ENCODE results near the gene TDP2.
"Not testable (repeated sequence)": the region's sequence is repeated elsewhere in the genome, so short reads cannot be mapped to it uniquely, and the experiment has no call there.

The TDP2 gene, protein sequence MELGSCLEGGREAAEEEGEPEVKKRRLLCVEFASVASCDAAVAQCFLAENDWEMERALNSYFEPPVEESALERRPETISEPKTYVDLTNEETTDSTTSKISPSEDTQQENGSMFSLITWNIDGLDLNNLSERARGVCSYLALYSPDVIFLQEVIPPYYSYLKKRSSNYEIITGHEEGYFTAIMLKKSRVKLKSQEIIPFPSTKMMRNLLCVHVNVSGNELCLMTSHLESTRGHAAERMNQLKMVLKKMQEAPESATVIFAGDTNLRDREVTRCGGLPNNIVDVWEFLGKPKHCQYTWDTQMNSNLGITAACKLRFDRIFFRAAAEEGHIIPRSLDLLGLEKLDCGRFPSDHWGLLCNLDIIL

DNA sequence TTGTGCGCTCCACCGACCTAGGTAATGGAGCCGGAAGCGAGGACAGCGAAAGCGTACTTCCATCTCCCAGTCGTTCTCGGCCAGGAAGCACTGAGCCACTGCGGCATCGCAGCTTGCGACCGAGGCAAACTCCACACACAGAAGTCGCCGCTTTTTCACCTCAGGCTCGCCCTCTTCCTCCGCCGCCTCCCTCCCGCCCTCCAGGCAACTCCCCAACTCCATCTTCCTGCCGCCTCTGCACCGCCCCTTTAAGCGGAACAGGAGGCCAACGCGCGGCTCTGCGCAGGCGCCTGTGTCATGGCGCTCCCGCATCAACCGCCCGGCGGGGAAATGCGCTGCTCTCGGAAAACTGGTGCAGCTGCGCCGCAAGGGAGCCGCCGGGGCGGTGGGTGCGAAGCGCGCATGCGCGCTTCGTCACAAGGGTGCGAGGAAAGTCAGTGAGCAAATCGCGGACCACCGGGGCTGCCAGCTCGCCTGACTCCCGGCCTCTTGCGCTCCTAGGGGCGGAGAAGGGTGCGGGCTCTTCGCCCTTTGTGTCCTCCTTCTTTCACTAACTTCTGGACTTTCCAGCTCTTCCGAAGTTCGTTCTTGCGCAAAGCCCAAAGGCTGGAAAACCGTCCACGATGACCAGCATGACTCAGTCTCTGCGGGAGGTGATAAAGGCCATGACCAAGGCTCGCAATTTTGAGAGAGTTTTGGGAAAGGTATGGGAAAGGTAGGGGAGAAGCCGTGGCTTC is at the start of gene TDP2, which contains the start of gene ACOT13:
Gene TDP2, minus strand, starts transcription at position 259 of the 737 bp plus-strand sequence. Its CDS starts 37 bp downstream, at position 222.
Gene ACOT13, plus strand, starts transcription at position 437 of the 737 bp plus-strand sequence. Its CDS starts 187 bp downstream, at position 624.
- peak within 1 kb of the TSS; percentile 91 for H3K4me3 ChIP-seq (ENCODE audit: low read length)
- H3K36me3 ChIP-seq (ENCODE audit: insufficient read depth, low read length): peaks cover 28% of the 10 kb centered on the region
- H3K4me1 ChIP-seq (ENCODE audit: insufficient read depth, low read length): peaks cover 19% of the 10 kb centered on the region
- peak within 1 kb of the TSS; percentile 90 for H2AFZ ChIP-seq (ENCODE audit: low read depth, low read length)
- H3K27me3 ChIP-seq (ENCODE audit: insufficient read depth, low read length): no peaks in the 10 kb centered on the region
- peaks cover 2% of the 10 kb centered on the region for H3K9me3 ChIP-seq (ENCODE audit: low read length)

DNA sequence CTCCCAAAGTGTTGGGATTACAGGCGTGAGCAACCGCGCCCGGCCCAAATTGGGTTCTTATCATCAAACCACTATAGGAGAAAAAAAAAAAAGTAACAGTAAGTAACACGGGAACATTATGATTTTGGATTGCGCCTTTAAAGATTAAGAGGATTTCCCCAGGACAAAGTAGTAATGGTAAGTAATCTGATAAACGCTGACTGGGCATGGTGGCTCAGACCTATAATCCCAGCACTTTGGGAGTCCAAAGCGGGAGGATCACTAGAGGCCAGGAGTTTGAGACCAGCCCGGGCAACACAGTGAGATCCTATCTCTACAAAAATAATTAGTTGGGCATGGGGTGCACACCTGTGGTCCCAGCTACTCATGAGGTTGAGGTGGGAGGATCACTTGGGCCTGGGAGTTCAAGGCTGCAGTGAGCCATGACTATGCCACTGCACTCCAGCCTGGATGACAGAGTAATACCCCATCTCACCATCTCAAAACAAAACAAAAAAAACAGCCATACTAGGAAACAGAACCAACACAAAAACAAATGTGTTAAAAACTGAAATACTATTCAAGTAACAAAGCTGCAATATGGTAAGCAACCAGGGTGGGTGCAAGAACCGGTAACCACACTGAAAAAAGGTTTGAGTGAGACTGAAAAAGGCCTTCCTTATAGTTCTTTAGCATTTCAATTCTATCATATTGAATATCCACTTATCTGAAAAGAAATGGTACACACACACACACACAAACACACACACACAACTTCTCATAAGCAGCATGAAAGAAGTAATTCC is 44.0 kb upstream of the TDP2 start:
- Histone ChIP-seq H3K36me3 (ENCODE audit: insufficient read depth, low read length) (peaks cover 96% of the 10 kb centered on the region), H2AFZ (ENCODE audit: low read depth, low read length) (no peak overlapping the region), H3K9me3 (ENCODE audit: low read length) (peaks cover 2% of the 10 kb centered on the region), H3K27me3 (ENCODE audit: insufficient read depth, low read length) (no peaks in the 10 kb centered on the region), H3K4me3 (ENCODE audit: low read length) (no peak overlapping the region), H3K4me1 (ENCODE audit: insufficient read depth, low read length) (no peaks in the 10 kb centered on the region)

DNA sequence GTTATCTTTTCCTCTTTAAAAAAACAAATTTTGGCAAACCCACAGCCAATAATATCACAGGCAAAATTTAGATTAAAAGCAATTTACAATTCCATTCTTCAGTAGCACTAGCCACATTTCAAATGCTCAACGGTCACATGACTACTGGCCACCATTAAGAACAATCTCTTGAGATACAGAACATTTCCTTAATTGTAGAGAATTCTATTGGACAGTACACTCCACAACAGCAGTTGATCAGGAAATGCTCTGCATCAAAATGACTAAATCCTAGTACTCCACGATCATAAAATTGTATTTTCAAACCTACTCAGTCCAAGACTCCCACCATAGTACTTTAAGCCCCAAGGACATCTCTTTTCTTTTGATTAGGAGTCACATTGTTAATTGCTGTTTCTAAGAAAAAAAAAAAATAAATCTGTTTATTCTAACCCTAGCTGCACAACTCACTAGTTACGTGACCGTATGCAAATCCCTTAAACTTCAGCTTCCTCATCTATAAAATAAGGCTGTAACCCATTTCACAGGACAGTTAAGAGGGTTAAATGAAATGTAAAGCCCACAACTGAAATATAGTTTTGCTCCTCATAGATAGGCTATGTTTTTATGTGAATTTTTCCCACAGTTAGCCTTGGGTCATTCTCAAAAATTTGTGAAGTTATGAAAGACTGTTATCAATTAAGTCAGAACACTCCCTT is 42.5 kb upstream of the TDP2 start:
- Histone ChIP-seq H3K36me3 (ENCODE audit: insufficient read depth, low read length) (peaks cover 94% of the 10 kb centered on the region), H2AFZ (ENCODE audit: low read depth, low read length) (no peak overlapping the region)

DNA sequence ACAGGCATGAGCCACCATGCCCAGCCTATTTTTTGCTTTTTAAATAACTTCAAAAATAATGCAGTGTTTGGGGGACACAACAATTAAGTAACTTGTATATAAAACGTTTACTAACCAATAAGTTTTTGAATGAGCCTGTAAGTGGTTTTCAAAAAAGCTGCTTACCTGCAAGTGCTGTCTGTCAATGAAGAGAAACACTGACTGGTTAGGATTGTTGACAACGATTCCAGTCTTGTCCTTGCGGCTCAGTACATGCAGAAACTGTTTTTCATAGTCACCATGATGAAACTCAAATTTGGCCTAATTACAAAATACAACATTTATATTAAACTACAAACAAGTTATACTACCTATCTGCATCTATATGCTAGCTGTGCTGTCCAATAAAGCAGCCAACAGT is 41.9 kb upstream of the TDP2 start:
- H3K36me3 ChIP-seq (ENCODE audit: insufficient read depth, low read length): peaks cover 94% of the 10 kb centered on the region
- H3K27me3 ChIP-seq (ENCODE audit: insufficient read depth, low read length): no peaks in the 10 kb centered on the region

More for the DNA sequence above, 42.5 kb upstream of the TDP2 start:
- H3K27me3 ChIP-seq (ENCODE audit: insufficient read depth, low read length): no peaks in the 10 kb centered on the region
- H3K4me3 ChIP-seq (ENCODE audit: low read length): no peak overlapping the region
- H3K9me3 ChIP-seq (ENCODE audit: low read length): no peaks in the 10 kb centered on the region
- H3K4me1 ChIP-seq (ENCODE audit: insufficient read depth, low read length): no peaks in the 10 kb centered on the region

DNA sequence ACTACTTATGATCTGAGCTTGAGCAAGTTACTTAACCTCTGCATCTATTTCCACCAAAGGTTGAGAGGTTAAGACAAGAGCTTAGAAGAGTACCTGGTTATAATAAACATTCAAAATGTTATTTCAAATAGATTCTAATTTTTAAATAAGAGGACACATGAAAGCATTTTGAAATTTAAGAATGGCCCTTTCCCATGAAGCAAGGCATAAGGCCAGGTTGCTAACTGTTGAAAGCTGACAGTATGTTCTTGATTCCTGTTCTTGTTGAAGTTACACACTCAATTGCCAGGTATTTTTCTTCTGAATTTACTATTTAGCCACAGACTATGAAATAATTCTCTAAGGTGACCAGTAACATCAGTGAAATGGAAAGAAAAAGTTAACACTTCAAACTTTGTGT is 37.8 kb upstream of the TDP2 start:
- H3K9me3 ChIP-seq (ENCODE audit: low read length): no peaks in the 10 kb centered on the region
- H3K4me3 ChIP-seq (ENCODE audit: low read length): no peak overlapping the region
- H3K36me3 ChIP-seq (ENCODE audit: insufficient read depth, low read length): peaks cover 69% of the 10 kb centered on the region
- H3K4me1 ChIP-seq (ENCODE audit: insufficient read depth, low read length): no peaks in the 10 kb centered on the region
- H3K27me3 ChIP-seq (ENCODE audit: insufficient read depth, low read length): no peaks in the 10 kb centered on the region
- H2AFZ ChIP-seq (ENCODE audit: low read depth, low read length): no peak overlapping the region

More for the DNA sequence above, 41.9 kb upstream of the TDP2 start:
- Histone ChIP-seq H3K4me1 (ENCODE audit: insufficient read depth, low read length) (no peaks in the 10 kb centered on the region), H3K9me3 (ENCODE audit: low read length) (no peaks in the 10 kb centered on the region), H3K4me3 (ENCODE audit: low read length) (no peak overlapping the region), H2AFZ (ENCODE audit: low read depth, low read length) (no peak overlapping the region)

DNA sequence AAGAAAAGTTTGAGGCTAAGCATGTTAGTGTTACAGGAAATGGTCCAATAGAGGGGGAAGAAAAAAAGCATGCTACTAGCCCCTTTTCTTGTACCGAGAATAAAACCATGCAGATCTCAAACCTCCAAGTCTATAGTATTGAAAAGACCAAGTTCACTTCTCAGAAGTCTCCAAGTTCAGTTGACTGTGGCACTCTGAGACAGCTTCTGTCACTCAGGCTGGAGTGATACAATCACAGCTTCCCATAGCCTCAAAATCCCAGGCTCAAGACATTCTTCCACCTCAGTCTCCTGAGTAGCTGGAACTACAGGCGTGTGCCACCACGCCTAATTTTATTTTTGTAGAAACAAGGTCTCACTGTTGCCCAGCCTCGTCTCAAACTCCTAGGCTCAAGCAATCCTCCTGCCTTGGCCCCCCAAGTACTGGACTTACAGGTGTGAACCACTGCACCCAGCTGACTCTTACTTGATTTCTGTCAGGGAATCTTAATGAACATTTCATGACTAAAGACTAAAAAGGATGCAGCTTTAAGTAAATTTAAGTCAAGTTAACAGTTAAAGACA is 36.1 kb upstream of the TDP2 start:
- Histone ChIP-seq H3K4me3 (ENCODE audit: low read length) (no peak overlapping the region), H3K36me3 (ENCODE audit: insufficient read depth, low read length) (peaks cover 54% of the 10 kb centered on the region), H3K9me3 (ENCODE audit: low read length) (no peaks in the 10 kb centered on the region), H3K4me1 (ENCODE audit: insufficient read depth, low read length) (no peaks in the 10 kb centered on the region), H3K27me3 (ENCODE audit: insufficient read depth, low read length) (no peaks in the 10 kb centered on the region), H2AFZ (ENCODE audit: low read depth, low read length) (no peak overlapping the region)

DNA sequence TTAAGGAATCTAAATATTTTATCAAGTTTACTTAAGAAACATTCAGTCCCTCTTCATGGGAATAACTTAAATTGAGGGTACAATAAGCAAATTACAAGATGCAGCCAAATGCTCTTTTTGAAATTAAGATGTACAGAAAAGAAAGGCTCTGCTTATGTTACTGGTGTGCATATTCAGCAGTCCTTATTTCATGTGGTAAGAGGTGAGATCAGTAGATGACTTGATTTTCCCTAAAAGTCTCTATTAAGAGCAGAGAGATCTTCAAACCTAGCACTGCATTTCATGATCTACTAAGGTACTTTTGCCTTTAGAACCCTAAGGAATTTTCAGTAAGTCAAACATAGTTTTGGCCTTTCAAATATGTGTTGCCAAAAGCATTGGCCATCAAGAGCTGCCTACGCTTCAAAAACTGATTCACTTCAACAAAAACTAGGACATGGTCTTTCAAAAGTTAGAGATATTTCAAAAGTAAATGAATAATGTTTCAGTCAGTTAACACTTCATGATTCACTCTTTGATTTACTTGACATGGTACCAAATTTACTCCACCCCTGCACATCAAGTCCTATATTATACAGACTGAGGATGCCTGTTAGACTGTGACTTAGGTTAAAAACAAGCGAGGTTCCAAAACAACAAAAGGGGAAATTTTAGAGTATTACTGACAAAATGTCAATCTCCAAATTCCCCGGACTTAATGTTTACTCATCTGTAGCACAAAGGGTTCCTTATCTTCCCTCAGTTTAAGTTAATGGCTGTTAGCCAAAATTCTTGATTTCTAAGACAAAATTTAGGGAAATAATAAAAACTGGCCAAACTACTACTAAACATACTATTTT is 33.0 kb upstream of the TDP2 start:
- Histone ChIP-seq H3K9me3 (ENCODE audit: low read length) (no peaks in the 10 kb centered on the region), H3K27me3 (ENCODE audit: insufficient read depth, low read length) (no peaks in the 10 kb centered on the region), H2AFZ (ENCODE audit: low read depth, low read length) (no peak overlapping the region), H3K4me1 (ENCODE audit: insufficient read depth, low read length) (no peaks in the 10 kb centered on the region), H3K4me3 (ENCODE audit: low read length) (no peak overlapping the region), H3K36me3 (ENCODE audit: insufficient read depth, low read length) (peaks cover 26% of the 10 kb centered on the region)

DNA sequence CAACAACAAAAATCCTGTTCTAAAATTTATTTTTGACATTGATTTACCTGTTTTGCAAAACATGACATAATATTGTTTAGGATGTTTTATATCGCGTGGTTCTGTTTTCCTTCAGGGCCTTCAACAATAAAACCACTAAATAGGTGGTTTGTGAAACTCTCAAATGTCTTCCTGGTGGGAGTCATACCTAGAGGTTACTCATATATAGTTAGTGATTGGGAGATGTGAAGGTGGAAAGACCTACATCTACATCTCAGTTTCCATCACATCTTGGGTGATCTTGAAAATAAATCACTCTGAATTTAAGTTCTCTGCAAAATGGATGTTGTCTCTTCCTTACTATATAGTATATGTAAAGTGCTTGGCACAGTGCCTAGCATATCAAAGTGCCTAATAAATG is 29.4 kb upstream of the TDP2 start:
- Histone ChIP-seq H3K9me3 (ENCODE audit: low read length) (no peaks in the 10 kb centered on the region), H3K4me3 (ENCODE audit: low read length) (no peak overlapping the region), H3K27me3 (ENCODE audit: insufficient read depth, low read length) (no peaks in the 10 kb centered on the region), H2AFZ (ENCODE audit: low read depth, low read length) (no peak overlapping the region), H3K4me1 (ENCODE audit: insufficient read depth, low read length) (no peaks in the 10 kb centered on the region), H3K36me3 (ENCODE audit: insufficient read depth, low read length) (peaks cover 3% of the 10 kb centered on the region)

DNA sequence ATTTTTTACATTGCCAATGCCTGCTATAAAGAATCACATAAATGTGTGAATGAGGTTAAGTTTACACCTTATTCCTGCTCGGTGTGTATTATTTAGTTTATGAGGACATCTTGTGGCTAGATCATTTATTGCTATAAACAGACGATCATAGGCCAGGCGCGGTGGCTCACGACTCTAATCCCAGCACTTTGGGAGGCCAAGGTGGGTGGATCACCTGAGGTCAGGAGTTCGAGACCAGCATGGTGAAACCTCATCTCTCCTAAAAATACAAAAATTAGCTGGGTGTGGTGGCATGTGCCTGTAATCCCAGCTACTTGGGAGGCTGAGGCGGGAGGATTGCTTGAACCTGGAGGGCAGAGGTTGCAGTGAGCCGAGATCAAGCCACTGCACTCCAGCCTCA is 28.9 kb upstream of the TDP2 start:
- not testable (repeated sequence) for H3K4me1 ChIP-seq (ENCODE audit: insufficient read depth, low read length); H2AFZ ChIP-seq (ENCODE audit: low read depth, low read length); H3K36me3 ChIP-seq (ENCODE audit: insufficient read depth, low read length); H3K27me3 ChIP-seq (ENCODE audit: insufficient read depth, low read length); H3K9me3 ChIP-seq (ENCODE audit: low read length); H3K4me3 ChIP-seq (ENCODE audit: low read length)

DNA sequence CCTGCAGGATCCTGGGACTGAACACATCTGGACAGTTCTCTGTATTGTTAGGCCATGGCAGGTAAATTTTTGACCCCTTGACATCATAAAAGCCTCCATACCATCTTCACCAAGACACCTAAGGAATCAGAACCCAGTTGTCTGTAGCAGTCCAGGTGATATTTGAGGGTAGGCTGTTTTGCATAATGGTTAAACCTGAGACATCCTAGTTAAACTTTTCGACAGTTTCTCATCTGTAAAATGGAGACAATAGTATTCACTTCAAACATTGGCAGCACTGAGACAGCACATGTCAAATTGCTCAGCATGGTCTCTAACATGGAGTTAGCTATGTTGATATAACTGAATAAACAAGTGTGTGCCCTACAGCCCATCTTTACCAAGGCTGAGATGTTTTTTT is 27.5 kb upstream of the TDP2 start:
- Histone ChIP-seq H2AFZ (ENCODE audit: low read depth, low read length) (no peak overlapping the region), H3K4me1 (ENCODE audit: insufficient read depth, low read length) (no peaks in the 10 kb centered on the region), H3K9me3 (ENCODE audit: low read length) (no peaks in the 10 kb centered on the region), H3K4me3 (ENCODE audit: low read length) (no peak overlapping the region), H3K36me3 (ENCODE audit: insufficient read depth, low read length) (peaks cover 2% of the 10 kb centered on the region), H3K27me3 (ENCODE audit: insufficient read depth, low read length) (no peaks in the 10 kb centered on the region)

DNA sequence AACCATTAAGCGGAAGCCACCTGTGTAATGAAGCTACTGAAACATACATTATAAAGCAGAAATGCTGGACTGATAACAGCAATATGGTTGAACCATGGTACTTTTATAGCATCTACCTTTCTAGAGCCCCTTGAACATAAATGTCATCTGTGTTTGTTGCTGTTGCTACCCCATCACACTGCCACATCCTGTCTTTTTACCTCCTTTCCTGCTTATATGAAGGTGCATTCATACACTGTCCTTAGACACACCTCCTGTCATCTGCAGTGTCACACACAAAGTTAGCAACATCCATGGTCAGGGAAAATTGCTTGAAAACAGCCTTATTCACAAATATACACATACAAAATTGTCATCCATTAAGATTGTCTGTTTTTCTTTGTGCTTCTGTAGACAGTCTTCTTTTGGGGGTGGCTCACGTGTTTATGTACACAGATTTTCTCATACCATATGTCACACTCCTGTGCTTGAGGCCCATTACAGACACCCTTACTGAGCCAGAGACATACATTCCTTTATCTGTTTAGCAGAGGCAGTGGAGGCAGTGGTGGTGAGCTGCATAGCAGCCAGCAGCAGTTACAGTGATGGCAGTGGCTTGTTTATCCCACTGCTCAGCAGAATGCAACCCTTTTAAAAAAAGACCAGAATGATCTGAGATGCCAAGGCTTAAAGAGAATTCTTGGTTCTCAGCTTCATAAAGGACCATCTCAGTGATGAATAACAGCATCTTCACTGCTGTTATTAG is 26.3 kb upstream of the TDP2 start:
- H3K27me3 ChIP-seq (ENCODE audit: insufficient read depth, low read length): no peaks in the 10 kb centered on the region
- no peaks in the 10 kb centered on the region for H3K36me3 ChIP-seq (ENCODE audit: insufficient read depth, low read length)
- H3K4me3 ChIP-seq (ENCODE audit: low read length): no peak overlapping the region
- H3K4me1 ChIP-seq (ENCODE audit: insufficient read depth, low read length): no peaks in the 10 kb centered on the region
- H3K9me3 ChIP-seq (ENCODE audit: low read length): no peaks in the 10 kb centered on the region
- no peak overlapping the region for H2AFZ ChIP-seq (ENCODE audit: low read depth, low read length)
